Testis (tissue), 2 donors: ENCODE measurements around the gene MPND.

Experiments
- POLR2A ChIP-seq: fragments of 450-650 bp; IDR thresholded peaks from one replicate; pipeline ENCODE4 v1.6.1; 2017; ENCODE audit warnings: antibody characterized with exemption, mild to moderate bottlenecking, moderate library complexity
- TF ChIP-seq, protein P1 (sequence below), 3 experiments: fragments of 450-650 bp in 2 of 3; fragments of 200-600 bp in 1 of 3; sonication (generic) in 1 of 3; IDR thresholded peaks; one replicate each; pipeline ENCODE4 v1.5.1; 2016 to 2019; ENCODE audit warnings: antibody characterized with exemption in 3 of 3, mild to moderate bottlenecking in 2 of 3, moderate library complexity in 1 of 3

GRCh38 chr19:4376028-4376670 is 32.8 kb downstream of the MPND start:
- TF ChIP-seq, protein P1, sequence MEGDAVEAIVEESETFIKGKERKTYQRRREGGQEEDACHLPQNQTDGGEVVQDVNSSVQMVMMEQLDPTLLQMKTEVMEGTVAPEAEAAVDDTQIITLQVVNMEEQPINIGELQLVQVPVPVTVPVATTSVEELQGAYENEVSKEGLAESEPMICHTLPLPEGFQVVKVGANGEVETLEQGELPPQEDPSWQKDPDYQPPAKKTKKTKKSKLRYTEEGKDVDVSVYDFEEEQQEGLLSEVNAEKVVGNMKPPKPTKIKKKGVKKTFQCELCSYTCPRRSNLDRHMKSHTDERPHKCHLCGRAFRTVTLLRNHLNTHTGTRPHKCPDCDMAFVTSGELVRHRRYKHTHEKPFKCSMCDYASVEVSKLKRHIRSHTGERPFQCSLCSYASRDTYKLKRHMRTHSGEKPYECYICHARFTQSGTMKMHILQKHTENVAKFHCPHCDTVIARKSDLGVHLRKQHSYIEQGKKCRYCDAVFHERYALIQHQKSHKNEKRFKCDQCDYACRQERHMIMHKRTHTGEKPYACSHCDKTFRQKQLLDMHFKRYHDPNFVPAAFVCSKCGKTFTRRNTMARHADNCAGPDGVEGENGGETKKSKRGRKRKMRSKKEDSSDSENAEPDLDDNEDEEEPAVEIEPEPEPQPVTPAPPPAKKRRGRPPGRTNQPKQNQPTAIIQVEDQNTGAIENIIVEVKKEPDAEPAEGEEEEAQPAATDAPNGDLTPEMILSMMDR (IDR thresholded peaks at IDR 0.05): no peak
- TF ChIP-seq POLR2A: no peak
